ENCODE data around the gene KRT4. TPM values are rescaled to one million over a fixed set of nuclear protein-coding genes. Genes with fewer than 3 reads are reported as not detected.

The KRT4 gene
- total RNA-seq, 1 experiment from 2014 or later, result not detected

GRCh38 chr12:52822771-52823510 lies 9.0 kb upstream of the KRT4 start:
- DNase-seq (ENCODE audit: extremely low read depth, low read depth), result no peak

GRCh38 chr12:52821826-52822660 lies 8.1 kb upstream of the KRT4 start:
- DNase-seq (ENCODE audit: extremely low read depth, low read depth), result no peak

GRCh38 chr12:52821071-52821730 lies 7.3 kb upstream of the KRT4 start:
- no peak for DNase-seq (ENCODE audit: extremely low read depth, low read depth)

- DNase-seq (ENCODE audit: extremely low read depth, low read depth), result no peak
These were observed 6.6 kb upstream of the KRT4 start for GRCh38 chr12:52820521-52820920.

- no peak for DNase-seq (ENCODE audit: extremely low read depth, low read depth)
These were observed 6.0 kb upstream of the KRT4 start for GRCh38 chr12:52819731-52820510.

GRCh38 chr12:52818887-52819420 lies 5.0 kb upstream of the KRT4 start:
- no peak for DNase-seq (ENCODE audit: extremely low read depth, low read depth)

- no peak for DNase-seq (ENCODE audit: extremely low read depth, low read depth)
These were observed 4.5 kb upstream of the KRT4 start for GRCh38 chr12:52818388-52818787.

- no peak for DNase-seq (ENCODE audit: extremely low read depth, low read depth)
These were observed 3.9 kb upstream of the KRT4 start for GRCh38 chr12:52817699-52818238.

GRCh38 chr12:52817003-52817698 lies 3.2 kb upstream of the KRT4 start:
- DNase-seq (ENCODE audit: extremely low read depth, low read depth), result no peak

- DNase-seq (ENCODE audit: extremely low read depth, low read depth), result no peak
These were observed 2.0 kb upstream of the KRT4 start for GRCh38 chr12:52815676-52816588.

- DNase-seq (ENCODE audit: extremely low read depth, low read depth), result no peak
These were observed 1.2 kb upstream of the KRT4 start for GRCh38 chr12:52815161-52815560.

GRCh38 chr12:52814710-52815155 lies 817 bp upstream of the KRT4 start:
- DNase-seq (ENCODE audit: extremely low read depth, low read depth), result no peak

- DNase-seq (ENCODE audit: extremely low read depth, low read depth), result no peak
These were observed 605 bp downstream of the KRT4 start for GRCh38 chr12:52813203-52813819.

- DNase-seq (ENCODE audit: extremely low read depth, low read depth), result no peak
These were observed 1.2 kb downstream of the KRT4 start for GRCh38 chr12:52812749-52813148.

- DNase-seq (ENCODE audit: extremely low read depth, low read depth), result no peak
These were observed 1.9 kb downstream of the KRT4 start for GRCh38 chr12:52812073-52812400.

- no peak for DNase-seq (ENCODE audit: extremely low read depth, low read depth)
These were observed 2.5 kb downstream of the KRT4 start for GRCh38 chr12:52811191-52812072.

GRCh38 chr12:52810554-52810953 lies 3.4 kb downstream of the KRT4 start:
- no peak for DNase-seq (ENCODE audit: extremely low read depth, low read depth)

Measured in NCI-H460 (cell line).